GM19240 (cell line): ENCODE measurements around the gene CRIP3.
"Not testable (repeated sequence)": the region's sequence is repeated elsewhere in the genome, so short reads cannot be mapped to it uniquely, and the experiment has no call there.

Experiments
- DNase-seq: peaks from one replicate; pipeline ENCODE4 v3.0.0; 2011; ENCODE audit warnings: low spot score; ENCODE audit not compliant: insufficient read length

Gene CRIP3

GRCh38 chr6:43307451-43308100 is 1.1 kb downstream of the CRIP3 start:
- no peak for DNase-seq

- DNase-seq, result no peak
Measured at GRCh38 chr6:43306086-43306485, 2.5 kb downstream of the CRIP3 start.

GRCh38 chr6:43304882-43305281 is 3.7 kb downstream of the CRIP3 start:
- DNase-seq, result no peak

GRCh38 chr6:43304361-43304760 is 4.3 kb downstream of the CRIP3 start:
- no peak for DNase-seq

GRCh38 chr6:43303751-43304331 is 4.8 kb downstream of the CRIP3 start:
- no peak for DNase-seq

- DNase-seq, result not testable (repeated sequence)
Measured at GRCh38 chr6:43303006-43303405, 5.6 kb downstream of the CRIP3 start.

GRCh38 chr6:43302126-43302525 is 6.5 kb downstream of the CRIP3 start:
- DNase-seq, result no peak

- DNase-seq, result no peak
Measured at GRCh38 chr6:43301081-43301870, 7.3 kb downstream of the CRIP3 start.

GRCh38 chr6:43299338-43300293 is 9.0 kb downstream of the CRIP3 start:
- DNase-seq, result no peak

- DNase-seq, result no peak
Measured at GRCh38 chr6:43298565-43299337, 9.9 kb downstream of the CRIP3 start.

- no peak for DNase-seq
Measured at GRCh38 chr6:43297644-43298564, 10.7 kb downstream of the CRIP3 start, which contains the start of gene SLC22A7. Gene SLC22A7 (plus strand): TSS chr6:43298260. CDS start chr6:43298359, 99 bp downstream.

GRCh38 chr6:43296780-43297497 is 11.7 kb downstream of the CRIP3 start:
- no peak for DNase-seq

GRCh38 chr6:43295456-43295855 is 13.2 kb downstream of the CRIP3 start:
- DNase-seq, result no peak

- DNase-seq, result no peak
Measured at GRCh38 chr6:43294536-43294935, 14.1 kb downstream of the CRIP3 start.

- no peak for DNase-seq
Measured at GRCh38 chr6:43293698-43294097, 14.9 kb downstream of the CRIP3 start.

GRCh38 chr6:43292763-43293318 is 15.8 kb downstream of the CRIP3 start:
- no peak for DNase-seq

- DNase-seq, result no peak
Measured at GRCh38 chr6:43292341-43292740, 16.3 kb downstream of the CRIP3 start.

GRCh38 chr6:43291708-43292107 is 16.9 kb downstream of the CRIP3 start:
- no peak for DNase-seq
